B cell (primary cell): Measurements from ENCODE around the gene DACH2. TPM values are rescaled to one million over a fixed set of nuclear protein-coding genes. Genes with fewer than 3 reads are reported as not detected.

Experiments
- ATAC-seq: fragments of 200-7000 bp; cut with Tn5 transposase; one replicate; pipeline ENCODE4 v1.10.0; 2021; ENCODE audit warnings: low read depth, mild to moderate bottlenecking, moderate number of reproducible peaks, moderate library complexity
- CTCF ChIA-PET: fragments of 350-600 bp; sonication (Branson Sonifier 250); formaldehyde crosslinking; loops from one replicate; lab custom pipeline; 2021; ENCODE audit warnings: antibody characterized with exemption, inconsistent platforms; lab: Charles Lee
- POLR2A ChIA-PET: fragments of 350-600 bp; sonication (Branson Sonifier 250); formaldehyde crosslinking; loops from one replicate; lab custom pipeline; 2021; ENCODE audit warnings: antibody characterized with exemption; lab: Charles Lee
- DNase-seq: peaks from one replicate; pipeline ENCODE4 v3.0.0; 2013
- H2AFZ ChIP-seq: 2 replicates; pipeline ENCODE4 v1.6.1; 2012; ENCODE audit warnings: mild to moderate bottlenecking, low read depth, low read length; ENCODE audit not compliant: insufficient read depth, poor library complexity, severe bottlenecking
- H3K27ac ChIP-seq, 2 donors: 1 replicate in 1 of 2; 2 replicates in 1 of 2; pipeline ENCODE4 v1.5.1; 2012 to 2013; ENCODE audit warnings: low read length in 2 of 2, mild to moderate bottlenecking in 2 of 2, moderate library complexity in 1 of 2
- H3K27me3 ChIP-seq, 4 experiments: fragments of 200-600 bp in 1 of 4; sonication (generic) in 1 of 4; replicated peaks in 1 of 4; 1 replicate in 2 of 4; 2 replicates in 2 of 4; pipeline versions ENCODE4 v1.6.1 to v1.7.0; 2013 to 2016; ENCODE audit warnings: low read length in 3 of 4, mild to moderate bottlenecking in 2 of 4, mixed read lengths in 1 of 4, moderate library complexity in 1 of 4; ENCODE audit not compliant: insufficient read depth in 4 of 4, control insufficient read depth in 3 of 4; ENCODE audit errors: control extremely low read depth in 1 of 4
- H3K36me3 ChIP-seq, 2 experiments: replicated peaks in 1 of 2; 1 replicate in 1 of 2; 2 replicates in 1 of 2; pipeline versions ENCODE4 v1.6.1 to v1.7.1; 2013; ENCODE audit warnings: low read length in 1 of 2; ENCODE audit not compliant: insufficient read depth in 2 of 2, control insufficient read depth in 1 of 2; ENCODE audit errors: control extremely low read depth in 1 of 2, extremely low read depth in 1 of 2
- H3K4me1 ChIP-seq, 2 donors: fragments of 200-600 bp in 1 of 2; sonication (generic) in 1 of 2; 1 replicate in 1 of 2; 2 replicates in 1 of 2; pipeline versions ENCODE4 v1.5.1 to v1.6.1; 2013 to 2017; ENCODE audit warnings: low read length in 2 of 2; ENCODE audit not compliant: control insufficient read depth in 2 of 2, insufficient read depth in 2 of 2
- H3K4me2 ChIP-seq: replicated peaks from 2 replicates; pipeline ENCODE3; 2012; ENCODE audit warnings: mild to moderate bottlenecking, low read depth, low read length; ENCODE audit not compliant: poor library complexity, severe bottlenecking
- H3K4me3 ChIP-seq, 5 experiments: fragments of 200-600 bp in 1 of 5; sonication (generic) in 1 of 5; 1 replicate in 3 of 5; 2 replicates in 2 of 5; pipeline versions ENCODE4 v1.5.1 to v1.7.0; 2011 to 2016; ENCODE audit warnings: low read length in 4 of 5, mild to moderate bottlenecking in 4 of 5, low read depth in 2 of 5, control low read depth in 1 of 5, moderate library complexity in 1 of 5; ENCODE audit not compliant: insufficient read depth in 1 of 5; ENCODE audit errors: control extremely low read depth in 1 of 5, extremely low read depth in 1 of 5
- H3K79me2 ChIP-seq: fragments of 200-600 bp; sonication (generic); one replicate; pipeline ENCODE4 v1.6.0; 2016; ENCODE audit warnings: low read length; ENCODE audit not compliant: control insufficient read depth, insufficient read depth
- H3K9ac ChIP-seq: fragments of 200-600 bp; sonication (generic); 2 replicates; pipeline ENCODE4 v1.6.1; 2017; ENCODE audit warnings: mild to moderate bottlenecking, low read length, moderate library complexity
- H3K9me3 ChIP-seq, 3 donors: one replicate each; pipeline versions ENCODE4 v1.6.1 to v1.7.1; 2013; ENCODE audit warnings: low read length in 2 of 3; ENCODE audit not compliant: control insufficient read depth in 2 of 3, insufficient read depth in 1 of 3; ENCODE audit errors: control extremely low read depth in 1 of 3
- H4K20me1 ChIP-seq: 2 replicates; pipeline ENCODE4 v1.6.0; 2012; ENCODE audit warnings: mild to moderate bottlenecking, low read length; ENCODE audit not compliant: insufficient read depth, control insufficient read depth, poor library complexity, severe bottlenecking
- H3K27ac Mint-ChIP-seq: one replicate; pipeline ENCODE4 v1.8.0; 2021; ENCODE audit warnings: mixed read lengths
- H3K27me3 Mint-ChIP-seq: one replicate; pipeline ENCODE4 v1.8.0; 2021; ENCODE audit warnings: mixed read lengths
- H3K4me1 Mint-ChIP-seq: one replicate; pipeline ENCODE4 v1.8.0; 2021; ENCODE audit warnings: mixed read lengths
- H3K4me3 Mint-ChIP-seq: one replicate; pipeline ENCODE4 v1.8.0; 2021; ENCODE audit warnings: mixed read lengths
- H3K9me3 Mint-ChIP-seq: one replicate; pipeline ENCODE4 v1.8.0; 2022; ENCODE audit warnings: mixed read lengths; ENCODE audit not compliant: insufficient read depth
- CTCF ChIP-seq: fragments of 200-600 bp; IDR thresholded peaks from one replicate; pipeline ENCODE4 v1.8.0; 2022; ENCODE audit warnings: antibody characterized with exemption, mild to moderate bottlenecking
- EZH2 ChIP-seq: IDR thresholded peaks from 2 replicates; pipeline ENCODE4 v1.6.1; 2012; ENCODE audit warnings: borderline replicate concordance, low read depth, mild to moderate bottlenecking, moderate library complexity, low read length; ENCODE audit not compliant: insufficient read depth, poor library complexity, severe bottlenecking
- WGBS: methylation state at CpG from one replicate; pipeline ENCODE4 v1.1.5; 2013; ENCODE audit warnings: missing lambda C conversion rate; ENCODE audit not compliant: insufficient coverage; 5-methylcytosine and 5-hydroxymethylcytosine counted together
- intact Hi-C: fragments of 100-400 bp; cut with micrococcal nuclease; formaldehyde crosslinking; loops from one replicate; pipeline ENCODE4 v1.10.0; 2022
- polyA plus RNA-seq: library from polyadenylated mRNA; depleted of rRNA; stranded (reverse); fragments of >200 nt; gene quantifications from 2 replicates; pipeline ENCODE4 v1.2.3, GENCODE V29; 2012
- total RNA-seq, 2 donors: library from RNA; stranded (reverse); fragments of 120-200 nt in 1 of 2; gene quantifications; 1 replicate in 1 of 2; 2 replicates in 1 of 2; pipeline versions ENCODE4 v1.2.3 to v1.2.4, GENCODE V29; 2013 to 2022

DACH2 gene
- total and polyA plus RNA-seq, 2 donors (not counting 1 experiment from before 2014, with no cell fraction given), result 0.07 TPM; not detected in 1

GRCh38 chrX:86146102-86146501, 2.1 kb upstream of the DACH2 start:
- no peak for DNase-seq
- ChIA-PET POLR2A (no interaction called here), CTCF (interaction anchor here (2.0 kb wide), 1 partner anchor 13 kb away, joined by 4 read pairs; no protein-coding TSS in a partner anchor)
- Mint-ChIP-seq H3K27me3 (peaks cover 23% of the 10 kb centered on the region), H3K9me3 (no peaks in the 10 kb centered on the region), H3K4me1 (peaks cover 16% of the 10 kb centered on the region), H3K4me3 (no peak overlapping the region), H3K27ac (no peak overlapping the region)
- Histone ChIP-seq H3K4me2 (no peak overlapping the region), H3K9me3 (peaks cover 0 to 4% (median 0%) of the 10 kb centered on the region in 3 donors), H3K36me3 (no peaks in the 10 kb centered on the region), H3K79me2 (no peaks in the 10 kb centered on the region), H3K9ac (no peak overlapping the region), H2AFZ (no peak overlapping the region), H4K20me1 (no peaks in the 10 kb centered on the region), H3K4me3 (no peak overlapping the region), H3K4me1 (peaks cover 0 to 17% of the 10 kb centered on the region in 2 donors), H3K27me3 (peaks cover 0 to 22% (median 8%) of the 10 kb centered on the region in 4 experiments), H3K27ac (no peak overlapping the region)
- WGBS, result no CpG with 5 or more reads among the region's 4 CpGs
- TF ChIP-seq EZH2 (no peak), CTCF (no peak)
- intact Hi-C loops, result no loop called here
- ATAC-seq, result no peak

DNA sequence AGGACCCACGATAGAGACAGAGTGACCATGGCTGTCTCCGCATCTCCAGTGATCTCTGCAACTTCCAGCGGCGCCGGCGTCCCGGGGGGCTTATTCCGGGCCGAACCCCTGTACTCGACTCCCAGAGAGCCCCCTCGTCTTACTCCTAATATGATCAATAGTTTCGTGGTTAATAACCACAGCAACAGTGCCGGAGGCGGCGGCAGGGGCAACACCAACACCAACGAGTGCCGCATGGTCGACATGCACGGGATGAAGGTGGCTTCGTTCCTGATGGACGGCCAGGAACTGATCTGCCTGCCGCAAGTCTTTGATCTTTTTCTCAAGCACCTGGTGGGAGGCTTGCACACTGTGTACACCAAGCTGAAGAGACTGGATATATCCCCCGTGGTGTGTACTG, 343 bp downstream of the DACH2 start:
- Mint-ChIP-seq H3K4me1 (peaks cover 16% of the 10 kb centered on the region), H3K27me3 (peaks cover 23% of the 10 kb centered on the region), H3K9me3 (no peaks in the 10 kb centered on the region), H3K27ac (no peak overlapping the region), H3K4me3 (peak overlapping the region; percentile 86)
- Histone ChIP-seq H3K27me3 (peaks cover 0 to 22% (median 8%) of the 10 kb centered on the region in 4 experiments), H2AFZ (peak overlapping the region; percentile 61), H3K4me2 (peak overlapping the region; percentile 72), H3K79me2 (no peaks in the 10 kb centered on the region), H3K27ac (no peak overlapping the region), H3K9ac (peak overlapping the region; percentile 57), H3K4me1 (peaks cover 0 to 17% of the 10 kb centered on the region in 2 donors), H4K20me1 (no peaks in the 10 kb centered on the region), H3K36me3 (no peaks in the 10 kb centered on the region), H3K9me3 (peaks cover 0 to 4% (median 0%) of the 10 kb centered on the region in 3 donors), H3K4me3 (peak overlapping the region in 4 of 5 experiments; percentile 37 to 58 (median 52))
- POLR2A ChIA-PET, result no interaction called here
- CTCF ChIA-PET, result no interaction called here
- ATAC-seq, result no peak
- DNase-seq, result no peak
- TF ChIP-seq EZH2, result no peak
- TF ChIP-seq CTCF, result no peak
- intact Hi-C loops, result no loop called here
- whole genome bisulfite sequencing, result 8% methylated on average over 15 of the region's 23 CpGs
